Measurements from ENCODE around the gene RAP1GAP2.

- TF ChIP-seq POLR2A (IDR thresholded peaks at IDR 0.05; ENCODE audit: low read depth, low read length), result no peak
- no peak for TF ChIP-seq TAF1 (IDR thresholded peaks at IDR 0.05; ENCODE audit: low read depth, low read length)
- TF ChIP-seq POLR2AphosphoS5 (IDR thresholded peaks at IDR 0.05; ENCODE audit: low read depth, low read length), result no peak
Measured at GRCh38 chr17:2892305-2892971, 96.2 kb downstream of the RAP1GAP2 start.
